ENCODE results near the gene RGS7BP. TPM values are rescaled to one million over a fixed set of nuclear protein-coding genes. Genes with fewer than 3 reads are reported as not detected.
A peak's percentile ranks its signal among the peaks of the same experiment; 100 is the strongest.

Gene RGS7BP
- polyA plus RNA-seq, 1 donor, result 15.2 TPM

DNA sequence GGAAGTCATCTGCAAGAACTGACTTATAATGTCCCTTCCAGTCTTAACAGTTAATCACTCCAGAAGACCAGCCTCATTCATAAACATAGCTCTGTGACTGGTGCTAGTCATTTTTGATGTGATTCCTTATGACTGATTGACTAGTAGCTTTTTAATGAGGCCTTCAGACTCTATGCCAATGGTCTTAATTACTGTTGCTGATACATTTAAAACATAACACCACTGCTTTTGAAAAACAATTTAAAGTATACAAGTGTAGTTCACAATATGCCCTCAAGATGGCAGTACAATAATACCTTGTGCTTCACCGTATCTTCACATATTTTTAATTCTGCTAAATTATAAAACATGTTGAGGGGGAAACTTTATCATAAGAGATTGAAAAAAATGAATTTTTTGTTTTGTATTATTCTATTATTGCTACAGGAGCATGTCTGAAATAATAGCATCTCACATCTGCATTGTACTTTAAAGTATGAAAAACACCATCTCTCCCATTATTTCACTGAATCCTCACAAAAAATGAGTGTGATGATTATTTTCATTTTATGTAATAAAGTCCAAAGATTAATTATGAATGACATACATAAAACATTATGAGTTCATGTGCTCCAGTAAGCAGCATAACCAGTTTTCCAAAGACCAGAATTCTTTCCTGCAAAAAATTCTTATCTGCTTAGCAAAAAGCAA lies 129.3 kb downstream of the RGS7BP start:
- DNase-seq, result peak; percentile 15

DNA sequence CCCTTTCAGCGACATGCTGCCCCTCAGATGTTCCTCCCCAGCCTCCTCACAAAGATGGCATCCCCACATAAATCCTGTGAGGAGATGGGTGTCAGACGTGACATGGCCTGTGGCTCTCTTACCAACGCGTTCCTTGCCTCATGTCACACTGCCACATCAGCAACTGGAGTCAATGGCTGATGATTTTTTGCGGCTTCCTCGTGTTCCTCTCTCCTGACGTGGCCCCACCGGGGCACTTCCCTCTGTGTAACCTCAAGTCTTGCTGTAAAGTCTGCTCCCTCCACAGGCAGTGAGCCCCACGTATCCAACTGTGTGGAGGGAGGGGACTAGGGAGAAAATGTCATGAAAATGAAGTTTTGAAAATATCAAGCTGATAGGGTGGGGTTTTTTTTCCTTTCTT lies 131.3 kb downstream of the RGS7BP start:
- DNase-seq, result no peak

DNA sequence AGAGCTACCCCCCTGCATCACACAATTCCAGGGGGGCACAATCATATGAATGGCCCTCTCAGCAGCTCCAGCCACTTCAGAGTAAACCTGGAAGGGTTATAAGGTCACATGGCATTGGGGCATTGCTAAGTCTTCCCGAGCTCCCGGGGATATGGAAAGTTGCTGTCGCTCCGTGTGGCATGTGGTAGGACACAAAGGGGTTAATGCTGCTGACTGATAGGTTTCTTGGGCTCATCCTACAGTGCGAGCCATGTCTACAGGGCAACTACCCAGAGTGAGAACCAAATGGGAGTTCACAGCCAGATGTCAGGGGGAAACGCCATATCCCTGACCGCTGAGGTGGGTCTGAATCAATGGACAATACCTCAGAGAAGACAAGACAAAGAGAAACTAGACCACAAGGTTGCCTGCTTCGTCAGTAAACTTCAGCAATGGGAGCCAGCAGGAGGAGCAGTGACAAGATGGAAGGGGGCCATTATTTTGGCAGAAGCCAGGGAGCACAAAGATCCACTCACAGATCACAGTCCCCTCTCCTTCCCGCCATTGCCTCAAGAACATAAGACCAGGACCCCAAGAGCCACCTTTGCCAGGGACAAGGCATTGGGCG lies 132.1 kb downstream of the RGS7BP start:
- DNase-seq, result no peak

DNA sequence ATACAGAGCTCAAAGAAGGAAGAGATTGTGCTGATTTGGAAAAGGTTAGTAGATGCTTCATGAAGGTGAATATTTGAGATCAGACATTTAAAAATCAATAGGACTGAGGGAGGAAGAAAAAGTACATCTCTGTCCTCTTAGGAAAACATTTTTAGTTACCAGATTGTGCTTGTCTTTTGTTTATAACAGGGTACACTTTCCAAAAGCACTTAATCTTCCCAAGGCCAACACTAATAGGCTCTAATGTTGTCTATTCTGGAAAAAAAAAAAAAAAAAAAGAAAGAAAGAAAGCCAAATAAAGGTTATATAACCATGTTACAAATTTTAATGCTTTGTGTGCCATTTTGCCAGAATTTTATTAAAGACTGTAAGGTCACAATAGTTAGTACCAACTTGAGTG lies 139.0 kb downstream of the RGS7BP start:
- no peak for DNase-seq

DNA sequence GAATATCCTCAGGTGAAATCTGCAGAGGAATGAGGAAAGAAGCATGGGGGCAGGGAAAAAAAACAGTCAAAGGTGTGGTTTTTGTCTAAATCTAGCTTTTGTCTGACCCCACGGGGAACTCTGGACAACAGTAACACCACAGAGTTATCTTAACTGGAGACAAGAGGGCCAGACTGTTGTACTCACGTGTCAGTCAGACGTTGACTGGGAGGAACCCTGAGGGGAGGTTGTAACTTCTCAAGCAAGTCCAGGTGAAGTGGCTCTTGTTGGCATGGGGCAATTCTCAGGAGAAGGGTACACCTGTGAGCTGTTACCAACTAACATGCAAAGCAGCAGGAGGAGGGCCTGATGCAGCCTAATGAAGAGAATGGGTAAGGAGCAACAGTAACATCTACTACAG lies 140.4 kb downstream of the RGS7BP start:
- DNase-seq, result no peak

DNA sequence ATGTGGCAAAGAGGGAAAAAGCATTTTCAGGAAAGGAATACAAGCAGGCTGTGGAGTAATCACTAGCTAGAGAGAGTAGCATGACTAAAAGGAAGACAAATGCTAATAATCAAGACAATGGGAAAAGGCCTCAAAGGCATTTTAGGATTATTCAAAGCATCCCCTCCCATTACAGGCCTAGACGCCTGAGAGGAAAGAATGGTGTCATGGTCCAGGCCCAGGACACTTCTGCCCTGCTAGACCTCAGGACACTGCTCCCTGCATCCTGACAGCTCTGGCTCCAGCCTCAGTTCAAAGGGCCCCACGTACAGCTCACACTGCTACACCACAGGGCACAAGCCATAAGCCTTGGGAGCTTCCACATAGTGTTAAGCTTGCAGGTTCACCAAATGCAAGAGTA lies 143.7 kb downstream of the RGS7BP start:
- no peak for DNase-seq

DNA sequence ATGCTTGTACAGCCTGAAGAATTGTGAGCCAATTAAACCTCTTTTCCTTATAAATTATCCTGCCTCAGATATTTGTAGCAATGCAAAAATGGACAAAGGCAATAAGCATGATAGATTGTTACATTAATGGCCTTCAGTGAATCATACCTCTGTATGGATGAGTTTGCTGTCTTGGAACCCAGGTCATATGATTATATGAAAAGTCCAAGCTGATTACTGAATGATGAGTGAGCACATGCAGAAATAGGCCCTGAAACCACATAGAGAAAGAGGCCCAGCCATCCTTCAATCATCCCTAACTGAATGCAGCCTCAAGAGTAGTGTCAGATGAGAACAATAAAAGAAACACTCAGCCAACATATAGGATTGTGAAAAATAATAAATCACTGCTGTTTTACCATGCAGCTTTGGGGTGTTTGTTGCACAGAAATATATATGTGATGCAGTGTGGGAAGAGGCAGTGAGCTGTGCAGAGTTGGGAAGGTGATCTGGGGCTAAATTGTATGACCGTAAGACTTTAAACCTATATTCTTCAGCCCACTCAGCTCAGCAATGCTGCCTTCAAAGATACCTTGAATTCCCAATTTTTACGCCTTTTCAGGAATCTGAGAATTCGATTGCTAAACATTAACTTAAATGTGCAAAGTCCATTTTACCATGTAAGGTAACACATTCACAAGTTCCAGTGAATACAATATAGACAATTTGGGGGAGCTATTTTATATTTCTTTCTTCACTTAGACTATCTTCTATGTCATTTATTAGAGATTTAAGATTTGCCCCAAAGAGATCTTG lies 148.1 kb downstream of the RGS7BP start:
- no peak for DNase-seq

DNA sequence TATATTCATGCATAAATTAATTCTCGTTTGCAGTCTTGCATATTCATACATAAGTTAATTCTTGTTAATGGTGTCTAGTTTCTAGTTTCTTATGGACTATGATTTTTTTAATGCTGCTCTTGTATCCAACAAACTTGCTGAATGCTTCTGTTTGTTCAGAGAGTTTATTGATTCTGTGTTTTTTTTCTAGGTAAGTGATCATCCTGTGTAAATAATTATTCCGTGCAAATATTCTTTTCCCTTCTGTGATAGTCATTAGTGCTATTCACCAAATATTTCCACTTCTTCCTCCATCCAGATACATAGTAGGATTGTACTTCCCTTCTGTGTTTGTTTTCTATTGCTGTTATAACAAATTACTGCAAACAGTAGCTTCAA lies 148.7 kb downstream of the RGS7BP start:
- DNase-seq, result no peak

DNA sequence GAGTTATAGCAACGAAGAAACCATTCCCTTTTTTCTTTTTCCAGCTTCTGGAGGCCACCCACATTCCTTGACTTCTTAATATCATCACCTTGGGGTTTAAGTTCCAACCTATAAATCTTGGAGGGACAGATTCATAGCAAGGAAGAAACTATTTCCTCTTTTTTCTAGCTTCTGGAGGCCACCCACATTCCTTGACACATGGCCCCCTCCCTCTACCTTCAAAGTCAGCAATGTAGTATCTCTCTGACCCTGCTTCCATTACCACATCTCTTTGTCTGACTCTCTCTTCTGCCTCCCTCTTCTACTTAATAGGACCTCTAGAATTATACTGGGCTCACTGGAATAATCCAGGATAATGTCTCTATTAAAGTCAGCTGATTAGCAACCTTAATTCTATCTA lies 149.8 kb downstream of the RGS7BP start:
- DNase-seq, result no peak

DNA sequence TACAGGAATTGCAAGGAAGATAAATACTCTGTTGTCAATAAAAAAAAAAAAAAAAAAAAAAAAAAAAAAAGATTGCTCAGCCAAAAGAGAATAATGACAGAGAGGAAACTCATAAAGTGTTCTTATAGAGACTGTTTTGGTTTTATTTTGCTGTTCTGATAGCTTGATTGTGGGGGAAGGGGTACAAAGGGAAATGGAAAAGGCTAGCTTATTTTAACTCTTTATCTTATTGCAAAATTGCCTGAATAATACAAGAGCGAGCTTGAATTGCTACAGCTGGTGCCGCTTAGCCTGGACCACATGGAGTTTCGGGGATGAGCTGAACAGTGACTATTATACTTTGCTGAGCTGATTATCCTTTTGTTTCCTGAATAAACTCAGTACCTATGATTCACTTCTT lies 153.5 kb downstream of the RGS7BP start:
- no peak for DNase-seq

Other genes starting within 250 kb of the RGS7BP start
- not detected for gene SHISAL2B, start 184.5 kb downstream of the RGS7BP start, polyA plus RNA-seq (ENCODE audit: insufficient read length)

All from hindlimb muscle (tissue), 1 donor.